ENCODE results near the gene CEP63.

Gene CEP63

DNA sequence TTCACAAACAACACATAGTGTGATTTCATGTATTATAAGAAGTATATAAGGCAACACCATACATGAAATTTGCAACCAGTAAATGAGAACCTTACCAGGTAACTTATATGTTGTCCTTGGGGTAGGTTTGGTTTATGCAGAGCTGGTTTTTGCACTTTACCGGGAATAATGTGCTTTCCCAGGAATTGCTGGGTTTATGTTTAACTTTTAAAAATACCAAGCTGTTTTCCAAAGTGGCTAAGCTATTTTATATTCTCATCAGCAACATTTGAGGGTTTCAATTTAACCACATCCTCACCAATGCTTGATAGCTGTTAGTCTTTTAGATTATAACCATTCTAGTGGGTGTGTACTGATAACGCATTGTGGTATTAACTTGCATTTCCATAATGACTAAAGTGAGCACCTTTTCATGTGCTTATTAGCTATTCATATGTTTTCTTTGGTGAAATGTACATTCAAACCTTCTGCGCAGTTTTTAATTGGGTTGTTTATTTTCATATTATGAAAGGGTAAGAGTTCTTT, 93.3 kb downstream of the CEP63 start:
- no CpG with 5 or more reads among the region's 3 CpGs for WGBS, 2 donors (ENCODE audit: extremely low coverage in 2 of 2, insufficient read length in 2 of 2, insufficient replicate concordance in 1 of 2)

GRCh38 chr3:134590766-134591165, 104.9 kb downstream of the CEP63 start:
- H2BK120ac ChIP-seq (ENCODE audit: low read depth, low read length) = no peak overlapping the region
- no peaks in the 10 kb centered on the region for H3K36me3 ChIP-seq (replicated peaks in 1 of 2; ENCODE audit: control insufficient read depth in 2 of 2, insufficient read depth in 2 of 2, low read length in 2 of 2)
- H3K14ac ChIP-seq (ENCODE audit: low read length) = no peak overlapping the region
- H2BK12ac ChIP-seq (ENCODE audit: low read length) = no peak overlapping the region
- DNase-seq (ENCODE audit: low spot score) = no peak
- H2BK15ac ChIP-seq (ENCODE audit: low read length) = no peak overlapping the region
- H3K4me2 ChIP-seq (ENCODE audit: insufficient read depth, low read length, poor library complexity, severe bottlenecking) = no peak overlapping the region
- no peak overlapping the region for H2BK5ac ChIP-seq (ENCODE audit: low read length)
- H2AFZ ChIP-seq (ENCODE audit: low read length) = no peak overlapping the region
- H3K4me3 ChIP-seq (ENCODE audit: low read length in 2 of 2) = no peak overlapping the region
- no peak overlapping the region for H3K18ac ChIP-seq (ENCODE audit: low read length)
- no peak overlapping the region for H3K23ac ChIP-seq (ENCODE audit: low read depth, low read length, poor library complexity)
- no peak overlapping the region for H3K4ac ChIP-seq (ENCODE audit: low read length)
- H2AK5ac ChIP-seq (ENCODE audit: low read depth, low read length) = no peak overlapping the region
- peaks cover 0 to 2% of the 10 kb centered on the region in 2 donors for H3K9me3 ChIP-seq (replicated peaks in 1 of 2; ENCODE audit: control insufficient read depth in 2 of 2, insufficient read depth in 1 of 2, low read depth in 1 of 2, low read length in 2 of 2)
- no peaks in the 10 kb centered on the region for H3K79me1 ChIP-seq (ENCODE audit: low read depth, low read length)
- no peak overlapping the region for H3K9ac ChIP-seq (ENCODE audit: low read depth, low read length, poor library complexity)
- no peaks in the 10 kb centered on the region for H3K27me3 ChIP-seq (ENCODE audit: control insufficient read depth in 3 of 3, insufficient read depth in 3 of 3, low read depth in 1 of 3, low read length in 3 of 3)
- no peak overlapping the region for H3K27ac ChIP-seq (replicated peaks; ENCODE audit: low read length)
- no peaks in the 10 kb centered on the region for H3K4me1 ChIP-seq (ENCODE audit: control insufficient read depth in 2 of 2, insufficient read depth in 1 of 2, low read depth in 1 of 2, low read length in 2 of 2)
- H4K91ac ChIP-seq (ENCODE audit: low read depth, low read length, poor library complexity) = no peak overlapping the region
- no peak overlapping the region for H4K8ac ChIP-seq (ENCODE audit: low read depth, low read length)

More for the DNA sequence above, 93.3 kb downstream of the CEP63 start:
- no peak overlapping the region for H3K4ac ChIP-seq (ENCODE audit: low read length)
- no peak overlapping the region for H2AFZ ChIP-seq (ENCODE audit: low read length)
- no peak overlapping the region for H2BK12ac ChIP-seq (ENCODE audit: low read length)
- no peak overlapping the region for H3K18ac ChIP-seq (ENCODE audit: low read length)
- no peak overlapping the region for H2AK5ac ChIP-seq (ENCODE audit: low read depth, low read length)
- H4K8ac ChIP-seq (ENCODE audit: low read depth, low read length) = no peak overlapping the region
- no peak overlapping the region for H4K91ac ChIP-seq (ENCODE audit: low read depth, low read length, poor library complexity)
- no peaks in the 10 kb centered on the region for H3K79me1 ChIP-seq (ENCODE audit: low read depth, low read length)
- no peaks in the 10 kb centered on the region for H3K4me1 ChIP-seq (ENCODE audit: control insufficient read depth in 2 of 2, insufficient read depth in 1 of 2, low read depth in 1 of 2, low read length in 2 of 2)
- H2BK15ac ChIP-seq (ENCODE audit: low read length) = no peak overlapping the region
- no peak overlapping the region for H2BK120ac ChIP-seq (ENCODE audit: low read depth, low read length)
- H3K4me2 ChIP-seq (ENCODE audit: insufficient read depth, low read length, poor library complexity, severe bottlenecking) = no peak overlapping the region
- no peak overlapping the region for H3K14ac ChIP-seq (ENCODE audit: low read length)
- no peak overlapping the region for H2BK5ac ChIP-seq (ENCODE audit: low read length)
- no peak overlapping the region for H3K4me3 ChIP-seq (ENCODE audit: low read length in 2 of 2)
- no peaks in the 10 kb centered on the region for H3K27me3 ChIP-seq (ENCODE audit: control insufficient read depth in 3 of 3, insufficient read depth in 3 of 3, low read depth in 1 of 3, low read length in 3 of 3)
- no peak for DNase-seq (ENCODE audit: low spot score)
- H3K23ac ChIP-seq (ENCODE audit: low read depth, low read length, poor library complexity) = no peak overlapping the region
- no peaks in the 10 kb centered on the region for H3K36me3 ChIP-seq (replicated peaks in 1 of 2; ENCODE audit: control insufficient read depth in 2 of 2, insufficient read depth in 2 of 2, low read length in 2 of 2)
- no peaks in the 10 kb centered on the region for H3K9me3 ChIP-seq (replicated peaks in 1 of 2; ENCODE audit: control insufficient read depth in 2 of 2, insufficient read depth in 1 of 2, low read depth in 1 of 2, low read length in 2 of 2)
- no peak overlapping the region for H3K27ac ChIP-seq (replicated peaks; ENCODE audit: low read length)
- no peak overlapping the region for H3K9ac ChIP-seq (ENCODE audit: low read depth, low read length, poor library complexity)

GRCh38 chr3:134592806-134593205, 106.9 kb downstream of the CEP63 start:
- no peaks in the 10 kb centered on the region for H3K36me3 ChIP-seq (replicated peaks in 1 of 2; ENCODE audit: control insufficient read depth in 2 of 2, insufficient read depth in 2 of 2, low read length in 2 of 2)
- H3K27me3 ChIP-seq (ENCODE audit: control insufficient read depth in 3 of 3, insufficient read depth in 3 of 3, low read depth in 1 of 3, low read length in 3 of 3) = no peaks in the 10 kb centered on the region
- no peak overlapping the region for H2AFZ ChIP-seq (ENCODE audit: low read length)
- H2BK12ac ChIP-seq (ENCODE audit: low read length) = no peak overlapping the region
- no peak overlapping the region for H3K9ac ChIP-seq (ENCODE audit: low read depth, low read length, poor library complexity)
- no peak overlapping the region for H4K8ac ChIP-seq (ENCODE audit: low read depth, low read length)
- H3K23ac ChIP-seq (ENCODE audit: low read depth, low read length, poor library complexity) = no peak overlapping the region
- H3K79me1 ChIP-seq (ENCODE audit: low read depth, low read length) = no peaks in the 10 kb centered on the region
- H3K18ac ChIP-seq (ENCODE audit: low read length) = no peak overlapping the region
- no peak overlapping the region for H3K14ac ChIP-seq (ENCODE audit: low read length)
- H3K4me1 ChIP-seq (ENCODE audit: control insufficient read depth in 2 of 2, insufficient read depth in 1 of 2, low read depth in 1 of 2, low read length in 2 of 2) = no peaks in the 10 kb centered on the region
- H2BK5ac ChIP-seq (ENCODE audit: low read length) = no peak overlapping the region
- H3K27ac ChIP-seq (replicated peaks; ENCODE audit: low read length) = no peak overlapping the region
- no CpG with 5 or more reads among the region's 5 CpGs for WGBS, 2 donors (ENCODE audit: extremely low coverage in 2 of 2, insufficient read length in 2 of 2, insufficient replicate concordance in 1 of 2)
- no peak overlapping the region for H3K4me3 ChIP-seq (ENCODE audit: low read length in 2 of 2)
- no peak overlapping the region for H2AK5ac ChIP-seq (ENCODE audit: low read depth, low read length)
- H2BK15ac ChIP-seq (ENCODE audit: low read length) = no peak overlapping the region
- H2BK120ac ChIP-seq (ENCODE audit: low read depth, low read length) = no peak overlapping the region
- no peak overlapping the region for H3K4me2 ChIP-seq (ENCODE audit: insufficient read depth, low read length, poor library complexity, severe bottlenecking)
- peaks cover 0 to 2% of the 10 kb centered on the region in 2 donors for H3K9me3 ChIP-seq (replicated peaks in 1 of 2; ENCODE audit: control insufficient read depth in 2 of 2, insufficient read depth in 1 of 2, low read depth in 1 of 2, low read length in 2 of 2)
- H3K4ac ChIP-seq (ENCODE audit: low read length) = no peak overlapping the region
- no peak for DNase-seq (ENCODE audit: low spot score)
- H4K91ac ChIP-seq (ENCODE audit: low read depth, low read length, poor library complexity) = no peak overlapping the region

DNA sequence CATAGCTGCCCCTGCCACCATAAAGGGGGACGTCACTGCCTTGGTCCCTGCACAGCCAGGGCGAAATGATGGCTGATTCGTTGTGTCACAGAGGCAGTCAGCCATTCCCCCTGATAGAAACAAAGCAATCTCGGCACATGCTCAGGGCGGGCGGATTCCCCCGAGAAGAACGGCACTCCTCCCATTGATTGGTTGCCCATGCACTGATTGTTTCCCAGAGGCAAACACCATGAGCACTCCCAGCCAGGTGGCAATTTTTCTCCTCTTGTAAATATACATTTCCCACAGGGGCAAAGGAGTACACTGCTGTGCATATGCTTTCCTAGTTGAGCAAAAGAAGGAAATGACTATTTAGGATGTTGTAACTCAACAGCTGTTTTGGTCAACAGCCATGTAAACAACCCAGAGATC, 108.5 kb downstream of the CEP63 start:
- Histone ChIP-seq H2AFZ (ENCODE audit: low read length) (no peak overlapping the region), H4K91ac (ENCODE audit: low read depth, low read length, poor library complexity) (no peak overlapping the region), H3K79me1 (ENCODE audit: low read depth, low read length) (no peaks in the 10 kb centered on the region), H3K27ac (replicated peaks; ENCODE audit: low read length) (no peak overlapping the region), H4K8ac (ENCODE audit: low read depth, low read length) (no peak overlapping the region), H2BK5ac (ENCODE audit: low read length) (no peak overlapping the region), H2BK12ac (ENCODE audit: low read length) (no peak overlapping the region), H3K4ac (ENCODE audit: low read length) (no peak overlapping the region), H3K27me3 (ENCODE audit: control insufficient read depth in 3 of 3, insufficient read depth in 3 of 3, low read depth in 1 of 3, low read length in 3 of 3) (no peaks in the 10 kb centered on the region), H3K9me3 (replicated peaks in 1 of 2; ENCODE audit: control insufficient read depth in 2 of 2, insufficient read depth in 1 of 2, low read depth in 1 of 2, low read length in 2 of 2) (peaks cover 0 to 2% of the 10 kb centered on the region in 2 donors), H3K9ac (ENCODE audit: low read depth, low read length, poor library complexity) (no peak overlapping the region), H3K4me1 (ENCODE audit: control insufficient read depth in 2 of 2, insufficient read depth in 1 of 2, low read depth in 1 of 2, low read length in 2 of 2) (peaks cover 0 to 4% of the 10 kb centered on the region in 2 donors), H3K4me3 (ENCODE audit: low read length in 2 of 2) (peak overlapping the region in 1 of 2 donors; percentile 54), H3K36me3 (replicated peaks in 1 of 2; ENCODE audit: control insufficient read depth in 2 of 2, insufficient read depth in 2 of 2, low read length in 2 of 2) (no peaks in the 10 kb centered on the region), H2AK5ac (ENCODE audit: low read depth, low read length) (no peak overlapping the region), H3K23ac (ENCODE audit: low read depth, low read length, poor library complexity) (no peak overlapping the region), H3K4me2 (ENCODE audit: insufficient read depth, low read length, poor library complexity, severe bottlenecking) (no peak overlapping the region), H3K18ac (ENCODE audit: low read length) (no peak overlapping the region), H2BK120ac (ENCODE audit: low read depth, low read length) (no peak overlapping the region), H3K14ac (ENCODE audit: low read length) (no peak overlapping the region), H2BK15ac (ENCODE audit: low read length) (no peak overlapping the region)
- WGBS, 2 donors (ENCODE audit: extremely low coverage in 2 of 2, insufficient read length in 2 of 2, insufficient replicate concordance in 1 of 2) = no CpG with 5 or more reads among the region's 8 CpGs
- DNase-seq (ENCODE audit: low spot score) = no peak

Data from neuronal stem cell (in vitro differentiated cells).